Cerebellar cortex (tissue), 1 donor: ENCODE results near the gene ST6GALNAC2.
"Not testable (repeated sequence)": the region's sequence is repeated elsewhere in the genome, so short reads cannot be mapped to it uniquely, and the experiment has no call there.

Experiments used
- DNase-seq: peaks from one replicate; pipeline ENCODE4 v3.0.0-alpha.2; 2015; ENCODE audit warnings: low spot score

ST6GALNAC2 gene

DNA sequence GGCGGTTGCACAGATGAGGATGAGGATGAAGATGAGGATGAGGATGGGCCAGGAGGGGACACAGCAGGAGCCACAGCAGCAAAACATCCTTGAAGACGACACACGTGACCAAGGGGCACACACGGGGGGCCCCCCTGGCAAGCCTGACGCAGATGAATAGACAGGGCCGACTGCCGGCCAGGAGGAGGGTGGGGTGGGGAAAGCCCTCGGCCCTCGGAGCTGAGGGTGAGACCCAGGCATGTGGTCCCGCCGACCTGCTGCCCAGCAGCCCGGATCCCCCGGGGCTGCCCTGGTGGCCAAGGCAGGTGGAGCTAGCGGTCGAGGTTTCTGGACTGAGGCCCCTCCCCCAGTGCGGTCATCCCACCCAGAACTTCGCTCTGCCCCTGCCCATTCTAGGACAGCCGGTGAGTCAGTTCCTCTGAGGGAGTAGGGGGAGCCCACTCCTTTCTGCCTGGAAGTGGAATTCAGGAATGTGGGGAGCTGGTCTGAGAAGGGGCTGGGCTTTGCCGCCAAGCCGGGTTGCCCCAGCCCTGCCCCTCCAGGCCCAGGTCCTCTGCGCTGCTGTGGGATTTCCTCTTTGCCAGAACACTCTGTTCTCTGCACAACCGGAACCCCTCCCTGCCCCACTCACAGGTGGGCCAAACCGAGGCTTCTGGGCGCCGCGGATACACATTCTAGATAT is 58.1 kb downstream of the ST6GALNAC2 start:
- peak; percentile 67 for DNase-seq

DNA sequence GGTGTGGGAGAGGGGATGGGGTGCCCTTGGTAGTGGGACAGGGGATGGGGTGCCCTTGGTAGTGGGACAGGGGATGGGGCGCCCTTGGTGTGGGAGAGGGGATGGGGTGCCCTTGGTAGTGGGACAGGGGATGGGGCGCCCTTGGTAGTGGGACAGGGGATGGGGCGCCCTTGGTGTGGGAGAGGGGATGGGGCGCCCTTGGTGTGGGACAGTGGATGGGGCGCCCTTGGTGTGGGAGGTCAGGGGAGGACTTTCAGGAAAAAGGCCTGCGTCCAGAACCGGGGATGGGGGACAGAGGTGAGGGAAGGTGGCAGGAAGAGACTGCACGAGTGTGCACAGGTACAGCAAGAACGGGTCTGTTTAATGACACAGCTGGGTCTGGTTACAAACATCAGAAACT is 58.6 kb downstream of the ST6GALNAC2 start:
- not testable (repeated sequence) for DNase-seq

DNA sequence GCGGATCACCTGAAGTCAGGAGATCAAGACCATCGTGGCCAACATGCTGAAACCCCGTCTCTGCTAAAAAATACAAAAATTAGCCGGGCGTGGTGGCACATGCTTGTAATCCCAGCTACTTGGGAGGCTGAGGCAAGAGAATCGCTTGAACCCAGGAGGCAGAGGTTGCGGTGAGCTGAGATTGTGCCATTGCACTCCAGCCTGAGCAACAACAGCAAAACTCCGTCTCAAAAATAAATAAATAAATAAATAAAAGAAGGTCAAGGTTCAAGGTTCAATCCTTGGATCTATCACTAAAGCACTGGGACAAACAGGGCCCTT is 60.2 kb downstream of the ST6GALNAC2 start:
- DNase-seq: not testable (repeated sequence)

DNA sequence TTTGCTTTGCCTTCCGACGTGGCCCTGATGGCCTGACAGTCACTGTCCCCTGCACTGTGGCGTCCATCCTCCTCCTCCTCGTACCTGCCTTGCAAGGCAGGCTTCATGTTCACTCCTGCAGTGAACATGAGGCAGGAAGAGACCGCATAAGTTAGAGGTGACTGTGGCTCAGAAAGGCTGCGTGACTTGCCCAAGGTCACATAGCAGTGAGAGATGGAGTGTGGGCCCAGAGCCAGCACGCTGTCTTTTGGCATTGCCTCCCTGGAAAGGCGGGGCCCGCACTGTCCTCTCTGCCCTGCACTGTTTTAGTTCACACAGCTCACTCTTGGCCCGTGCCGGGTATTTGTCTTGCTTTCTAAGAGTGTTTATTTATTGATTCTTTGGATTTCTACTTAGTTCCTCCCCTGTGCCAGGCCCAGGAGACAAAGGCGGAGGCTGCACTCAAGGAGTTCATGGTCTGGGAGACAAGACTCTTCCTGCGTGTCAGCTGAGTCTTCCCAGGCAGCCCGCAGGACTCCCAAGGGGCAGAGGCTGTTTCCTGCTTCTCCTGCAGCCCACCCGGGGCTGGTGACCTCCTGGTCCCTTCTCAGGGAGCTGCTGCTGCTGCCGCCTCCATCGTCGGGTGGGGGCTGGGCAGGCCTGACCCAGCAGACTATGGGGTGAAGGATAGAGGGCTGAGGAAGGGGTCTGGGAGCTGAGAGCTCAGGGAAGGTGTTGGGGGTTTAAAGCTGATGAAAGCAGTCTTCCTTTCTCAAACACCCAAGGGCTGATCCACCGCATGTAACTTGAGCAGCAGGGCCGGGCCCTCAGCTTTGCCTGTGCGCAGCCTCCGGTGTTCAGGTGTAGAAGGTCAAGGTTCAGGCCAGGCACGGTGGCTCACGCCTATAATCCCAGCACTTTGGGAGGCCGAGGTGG is 60.8 kb downstream of the ST6GALNAC2 start:
- no peak for DNase-seq

DNA sequence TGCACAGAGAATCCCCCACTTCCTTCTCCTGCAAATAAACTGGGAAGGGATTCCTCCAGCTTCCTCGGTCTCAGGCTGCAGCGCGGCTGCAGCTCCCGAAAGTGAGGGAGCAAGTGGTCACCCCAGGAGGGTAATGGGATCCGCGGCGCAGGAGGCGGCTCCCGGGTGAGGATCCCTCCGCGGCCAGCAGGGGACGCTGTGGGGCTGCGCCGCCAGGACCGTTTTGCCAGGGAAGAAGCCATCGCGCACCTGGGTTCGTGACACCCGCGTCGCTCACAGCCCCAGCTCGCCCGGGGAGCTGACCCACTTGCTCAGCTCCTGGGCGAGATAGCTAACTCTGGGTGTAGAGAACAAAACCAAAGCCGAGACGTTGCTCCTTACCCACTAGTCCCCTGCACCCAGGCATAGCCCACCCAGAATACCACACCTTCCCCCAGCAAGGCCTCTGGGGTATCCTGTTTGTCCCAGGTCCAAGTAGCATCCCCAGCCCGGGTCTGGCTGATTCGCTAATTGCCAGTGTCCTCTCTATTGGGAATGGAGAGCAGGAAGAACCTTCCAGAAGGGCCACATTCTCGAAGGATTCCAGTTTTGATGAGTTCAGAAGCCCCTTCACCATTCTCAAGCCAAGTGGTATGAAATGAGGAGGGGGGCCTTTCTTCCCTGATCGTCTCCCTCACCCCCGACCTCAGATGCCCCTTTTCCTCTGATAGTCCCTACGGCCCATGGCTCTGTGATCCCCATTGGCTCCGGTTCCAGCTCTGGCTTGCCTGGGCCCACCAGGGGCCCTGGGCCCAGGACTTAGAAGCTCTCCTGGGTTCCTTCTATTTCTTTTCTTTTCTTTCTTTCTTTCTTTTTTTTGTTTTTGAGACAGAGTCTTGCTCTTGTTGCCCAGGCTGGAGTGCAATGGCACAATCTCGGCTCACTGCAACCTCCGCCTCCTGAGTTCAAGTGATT is 62.3 kb downstream of the ST6GALNAC2 start:
- peak; percentile 74 for DNase-seq

DNA sequence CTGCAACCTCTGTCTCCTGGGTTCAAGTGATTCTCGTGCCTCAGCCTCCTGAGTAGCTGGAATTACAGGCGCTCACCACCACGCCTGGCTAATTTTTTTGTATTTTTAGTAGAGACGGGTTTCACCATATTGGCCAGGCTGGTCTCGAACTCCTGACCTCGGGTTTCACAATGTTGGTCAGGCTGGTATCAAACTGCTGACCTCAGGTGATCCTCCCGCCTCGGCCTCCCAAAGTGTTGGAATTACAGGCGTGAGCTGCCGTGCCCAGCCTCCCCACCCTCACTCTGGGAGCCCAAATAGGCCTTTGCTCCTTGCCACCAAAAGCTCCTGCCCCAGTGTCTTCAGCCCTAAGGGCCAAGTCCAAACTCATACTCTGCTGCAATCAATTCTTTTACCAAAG is 64.0 kb downstream of the ST6GALNAC2 start:
- DNase-seq: not testable (repeated sequence)

DNA sequence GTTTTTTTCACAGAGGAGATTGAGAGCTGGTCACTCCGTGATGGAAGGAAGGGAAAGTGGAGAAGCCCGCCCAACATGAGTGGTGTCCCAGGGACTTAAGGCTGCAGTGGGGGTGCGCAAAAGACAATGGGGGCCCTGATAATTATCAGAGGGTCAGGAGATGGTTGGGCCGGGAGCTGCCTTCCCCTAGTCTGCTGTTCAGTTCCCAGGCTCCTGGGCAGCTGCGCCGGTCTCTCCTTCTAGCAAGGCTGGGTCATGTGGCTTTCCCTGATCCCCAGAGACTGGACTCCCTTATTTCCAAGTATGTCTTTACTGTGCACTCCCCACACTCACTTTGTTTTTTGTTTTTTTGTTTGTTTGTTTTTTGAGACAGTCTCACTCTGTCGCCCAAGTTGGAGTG is 64.4 kb downstream of the ST6GALNAC2 start:
- DNase-seq: no peak

DNA sequence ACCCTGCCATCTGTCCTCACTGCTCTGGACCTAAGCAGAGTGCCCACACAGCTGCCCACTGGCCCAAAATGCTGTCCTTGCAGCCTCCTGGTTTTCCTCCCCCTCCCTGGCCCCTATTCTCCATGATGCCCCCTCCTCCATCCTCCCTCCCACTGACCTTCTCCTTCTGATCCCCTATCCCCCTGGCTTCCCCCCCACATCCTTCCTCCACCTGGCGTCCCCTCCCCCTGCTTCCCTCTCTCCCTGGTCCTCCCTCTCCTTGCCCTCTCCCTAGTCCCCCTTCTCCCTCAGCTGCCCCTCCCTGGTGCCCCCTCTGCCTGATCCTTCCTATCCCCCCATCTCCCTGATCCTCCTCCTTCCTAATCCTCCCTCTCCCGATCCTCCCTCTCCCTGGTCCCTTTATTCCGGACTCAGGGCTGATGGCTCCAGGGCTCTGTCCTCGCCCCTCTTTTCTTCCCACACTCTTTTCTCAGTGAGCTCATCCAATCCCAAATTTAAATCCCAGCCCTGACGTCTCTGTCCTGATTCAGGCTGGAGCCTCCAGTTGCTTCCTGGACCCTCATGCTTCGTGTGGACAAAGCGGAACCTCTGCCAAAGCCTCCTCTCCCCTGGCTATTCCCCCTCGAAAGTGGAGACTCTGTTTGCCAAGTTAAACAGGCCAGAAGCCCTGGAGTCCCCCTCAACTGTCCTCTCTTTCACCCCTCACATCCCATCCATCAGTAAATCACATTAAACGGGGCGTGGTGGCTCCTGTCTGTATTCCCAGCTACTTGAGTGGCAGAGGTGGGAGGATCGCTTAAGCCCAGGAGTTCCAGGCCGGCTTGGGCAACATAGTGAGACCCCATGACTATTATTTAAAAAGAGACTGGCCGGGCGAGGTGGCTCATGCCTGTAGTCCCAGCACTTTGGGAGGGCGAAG is 66.4 kb downstream of the ST6GALNAC2 start:
- no peak for DNase-seq

DNA sequence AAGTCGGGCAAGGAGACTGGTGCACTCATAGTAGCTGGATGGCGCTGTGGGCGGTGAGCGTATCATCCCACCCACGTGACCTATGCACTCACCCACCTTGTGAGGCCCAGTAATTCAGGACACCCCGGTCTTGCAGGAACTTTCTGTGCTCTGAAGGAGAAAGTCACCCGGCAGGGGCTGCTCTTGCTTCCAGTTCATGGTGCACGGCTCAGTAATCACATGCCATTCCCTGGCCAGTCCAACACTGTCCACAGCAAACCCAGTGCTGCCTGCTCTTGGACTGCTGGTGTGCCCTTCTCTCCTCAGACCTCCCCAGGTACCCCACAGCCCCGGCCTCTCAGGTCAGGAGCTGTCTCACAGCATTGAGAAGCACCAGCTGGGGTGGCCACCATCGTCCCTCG is 68.0 kb downstream of the ST6GALNAC2 start:
- DNase-seq: no peak
